A673 (cell line): ENCODE results near the gene PNPLA3. TPM values are rescaled to one million over a fixed set of nuclear protein-coding genes. Genes with fewer than 3 reads are reported as not detected.

Experiments
- Bru-seq: library from RNA; stranded (reverse); fragments of 400-500 nt; gene quantifications from one replicate; lab custom pipeline; 2021; lab: Mats Ljungman, UMichigan
- BruChase-seq, 2 experiments: library from RNA; stranded (reverse); fragments of 400-500 nt; gene quantifications; one replicate each; lab custom pipeline; 2021; lab: Mats Ljungman, UMichigan
- BruUV-seq: library from RNA; stranded (reverse); fragments of 400-500 nt; replicated peaks from 2 replicates; lab custom pipeline; 2021; lab: Mats Ljungman, UMichigan
- CTCF ChIA-PET: fragments of 300-600 bp; sonication (Branson Sonifier 250); formaldehyde crosslinking; loops from one replicate; lab custom pipeline; 2022; ENCODE audit warnings: antibody characterized with exemption; lab: Charles Lee
- POLR2A ChIA-PET: fragments of 300-600 bp; sonication (Branson Sonifier 250); formaldehyde crosslinking; loops from one replicate; lab custom pipeline; 2022; ENCODE audit warnings: antibody characterized with exemption; ENCODE audit not compliant: low non-redundant PET; lab: Charles Lee
- DNase-seq: peaks from one replicate; pipeline ENCODE4 v3.0.0-alpha.2; 2015; ENCODE audit warnings: low spot score
- H3K27ac ChIP-seq: fragments of 200-600 bp; sonication (generic); 2 replicates; pipeline ENCODE4 v1.5.1; 2016; ENCODE audit warnings: mixed run types, low read depth, mild to moderate bottlenecking, mixed read lengths, antibody characterized with exemption, low read length; ENCODE audit not compliant: poor library complexity, severe bottlenecking
- H3K27me3 ChIP-seq: fragments of 200-600 bp; sonication (generic); replicated peaks from 2 replicates; pipeline ENCODE4 v1.6.1; 2017; ENCODE audit warnings: mixed run types, low read depth, mild to moderate bottlenecking, mixed read lengths, antibody characterized with exemption, low read length; ENCODE audit not compliant: insufficient read depth, poor library complexity
- H3K36me3 ChIP-seq: fragments of 200-600 bp; sonication (generic); 2 replicates; pipeline ENCODE4 v1.6.1; 2016; ENCODE audit warnings: mixed run types, mild to moderate bottlenecking, mixed read lengths, antibody characterized with exemption, low read length; ENCODE audit not compliant: insufficient read depth, poor library complexity, severe bottlenecking
- H3K4me1 ChIP-seq: fragments of 200-600 bp; sonication (generic); 2 replicates; pipeline ENCODE4 v1.6.1; 2017; ENCODE audit warnings: mixed run types, mild to moderate bottlenecking, mixed read lengths, antibody characterized with exemption, low read length; ENCODE audit not compliant: insufficient read depth, poor library complexity, severe bottlenecking
- H3K4me3 ChIP-seq: fragments of 200-600 bp; sonication (generic); 2 replicates; pipeline ENCODE4 v1.5.1; 2016; ENCODE audit warnings: low read depth, mixed run types, mild to moderate bottlenecking, mixed read lengths, low read length; ENCODE audit not compliant: poor library complexity, severe bottlenecking
- H3K9me3 ChIP-seq: fragments of 200-600 bp; sonication (generic); 2 replicates; pipeline ENCODE4 v1.6.1; 2016; ENCODE audit warnings: mixed run types, low read depth, mild to moderate bottlenecking, mixed read lengths, antibody characterized with exemption, low read length; ENCODE audit not compliant: poor library complexity, severe bottlenecking
- EZH2 ChIP-seq: fragments of 200-600 bp; sonication (generic); IDR thresholded peaks from 2 replicates; pipeline ENCODE4 v1.6.1; 2017; ENCODE audit warnings: borderline replicate concordance, low read depth, mild to moderate bottlenecking, mixed read lengths, antibody characterized with exemption, low read length; ENCODE audit not compliant: poor library complexity, severe bottlenecking
- intact Hi-C: fragments of 100-400 bp; cut with micrococcal nuclease; formaldehyde crosslinking; loops from one replicate; pipeline ENCODE4 v1.10.0; 2022; ENCODE audit not compliant: unreplicated experiment
- long read RNA-seq: library from polyadenylated mRNA; stranded (forward); transcript quantifications from one replicate; pipeline ENCODE4 v2.0.0, GENCODE V29; 2022
- total RNA-seq: library from RNA; stranded (reverse); gene quantifications from 2 replicates; pipeline ENCODE4 v1.2.3, GENCODE V29; 2021
- TF ChIP-seq, protein P1 (sequence below): fragments of 300-800, 200-600 bp; sonication (generic); conservative IDR thresholded peaks from 2 replicates; pipeline ENCODE4 v1.5.1; 2017; ENCODE audit warnings: low read depth, mild to moderate bottlenecking, antibody characterized with exemption, low read length, moderate library complexity, mixed read lengths

The PNPLA3 gene, protein sequence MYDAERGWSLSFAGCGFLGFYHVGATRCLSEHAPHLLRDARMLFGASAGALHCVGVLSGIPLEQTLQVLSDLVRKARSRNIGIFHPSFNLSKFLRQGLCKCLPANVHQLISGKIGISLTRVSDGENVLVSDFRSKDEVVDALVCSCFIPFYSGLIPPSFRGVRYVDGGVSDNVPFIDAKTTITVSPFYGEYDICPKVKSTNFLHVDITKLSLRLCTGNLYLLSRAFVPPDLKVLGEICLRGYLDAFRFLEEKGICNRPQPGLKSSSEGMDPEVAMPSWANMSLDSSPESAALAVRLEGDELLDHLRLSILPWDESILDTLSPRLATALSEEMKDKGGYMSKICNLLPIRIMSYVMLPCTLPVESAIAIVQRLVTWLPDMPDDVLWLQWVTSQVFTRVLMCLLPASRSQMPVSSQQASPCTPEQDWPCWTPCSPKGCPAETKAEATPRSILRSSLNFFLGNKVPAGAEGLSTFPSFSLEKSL
- total RNA-seq = 11.8 and 15.6 TPM in 2 replicates
- percentile 64 among the genes with signal in this experiment for Bru-seq, nascent RNA
- percentile 71 among the genes with signal in this experiment for BruChase-seq, experiment 1, labeled RNA remaining after a 2-hour chase
- percentile 67 among the genes with signal in this experiment for BruChase-seq, experiment 2, labeled RNA remaining after a 6-hour chase
- long read RNA-seq, transcript PNPLA3-201 (9 exons, 2,805 nt) = major isoform, 10 of 22 reads
- long read RNA-seq, partial matches to known transcripts = 2 of 22 reads
- long read RNA-seq, other reads (novel, unspliced or antisense) = 8 of 22 reads

DNA sequence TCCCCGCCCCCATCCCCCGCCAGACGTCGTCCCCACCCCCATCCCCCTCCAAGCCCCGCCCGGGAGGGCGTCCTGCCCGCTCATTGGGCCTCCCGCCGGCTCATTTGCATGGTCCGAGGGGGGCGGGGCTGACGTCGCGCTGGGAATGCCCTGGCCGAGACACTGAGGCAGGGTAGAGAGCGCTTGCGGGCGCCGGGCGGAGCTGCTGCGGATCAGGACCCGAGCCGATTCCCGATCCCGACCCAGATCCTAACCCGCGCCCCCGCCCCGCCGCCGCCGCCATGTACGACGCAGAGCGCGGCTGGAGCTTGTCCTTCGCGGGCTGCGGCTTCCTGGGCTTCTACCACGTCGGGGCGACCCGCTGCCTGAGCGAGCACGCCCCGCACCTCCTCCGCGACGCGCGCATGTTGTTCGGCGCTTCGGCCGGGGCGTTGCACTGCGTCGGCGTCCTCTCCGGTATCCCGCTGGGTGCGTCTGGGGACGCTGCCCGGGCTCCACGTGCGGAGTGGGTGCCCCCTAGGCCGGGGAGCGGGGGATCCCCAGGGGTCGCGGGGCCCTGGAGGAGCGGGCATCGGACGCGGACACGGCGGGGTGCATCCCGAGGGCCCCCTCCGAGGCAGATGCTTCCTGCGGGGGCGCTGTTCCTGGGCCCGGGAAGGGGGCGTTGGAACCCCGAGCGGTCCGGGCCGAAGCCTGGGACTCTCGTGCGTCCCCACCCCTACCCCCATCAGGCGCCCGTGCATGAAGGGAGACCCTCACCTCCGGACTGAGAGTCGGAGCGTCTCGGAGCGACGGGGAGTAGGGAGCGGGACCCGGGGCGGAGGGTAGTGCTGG is at the start of gene PNPLA3:
Gene PNPLA3 (plus strand): TSS at position 175 of the 834 bp plus-strand sequence. CDS start 107 bp downstream, at position 282.
- intact Hi-C loops = no loop called here
- CTCF ChIA-PET = interaction anchor here (1.3 kb wide), 1 partner anchor 22 kb away, joined by 7 read pairs; no protein-coding TSS in a partner anchor

DNA sequence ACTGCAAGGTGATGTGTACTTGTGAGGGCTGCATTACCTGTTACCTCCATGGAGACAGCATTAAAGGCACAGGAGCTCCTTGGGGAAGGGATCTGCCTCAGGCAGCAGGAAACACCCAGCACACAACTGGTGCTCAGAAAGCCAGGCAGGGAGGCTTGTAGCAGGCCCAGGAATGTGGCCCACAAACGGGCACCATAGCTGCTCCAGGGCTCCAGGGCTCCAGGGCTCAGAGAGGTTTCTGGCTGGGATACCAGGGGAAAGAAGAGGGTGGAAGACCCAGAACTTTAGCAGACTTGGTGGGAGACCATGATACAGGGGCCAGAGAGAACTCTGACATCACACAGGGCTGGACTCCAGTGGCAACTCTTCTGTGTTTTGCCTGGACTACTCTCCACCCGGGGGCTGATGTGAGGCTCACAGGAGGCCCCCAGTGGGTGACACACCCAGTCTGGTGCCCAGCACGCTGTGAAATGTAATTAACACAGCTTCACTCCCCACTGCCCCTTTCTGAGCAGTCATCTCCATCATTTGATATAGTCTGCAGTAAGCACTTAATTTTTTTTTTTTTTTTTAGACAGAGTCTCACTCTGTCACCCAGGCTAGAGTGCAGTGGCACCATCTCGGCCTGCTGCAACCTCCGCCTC is 46.6 kb upstream of the PNPLA3 start:
- no peak for DNase-seq
- Histone ChIP-seq H3K27me3 (peaks cover 36% of the 10 kb centered on the region), H3K4me1 (no peaks in the 10 kb centered on the region), H3K36me3 (no peaks in the 10 kb centered on the region), H3K27ac (no peak overlapping the region), H3K4me3 (no peak overlapping the region), H3K9me3 (no peaks in the 10 kb centered on the region)
- POLR2A ChIA-PET = no interaction called here
- TF ChIP-seq, protein P1, sequence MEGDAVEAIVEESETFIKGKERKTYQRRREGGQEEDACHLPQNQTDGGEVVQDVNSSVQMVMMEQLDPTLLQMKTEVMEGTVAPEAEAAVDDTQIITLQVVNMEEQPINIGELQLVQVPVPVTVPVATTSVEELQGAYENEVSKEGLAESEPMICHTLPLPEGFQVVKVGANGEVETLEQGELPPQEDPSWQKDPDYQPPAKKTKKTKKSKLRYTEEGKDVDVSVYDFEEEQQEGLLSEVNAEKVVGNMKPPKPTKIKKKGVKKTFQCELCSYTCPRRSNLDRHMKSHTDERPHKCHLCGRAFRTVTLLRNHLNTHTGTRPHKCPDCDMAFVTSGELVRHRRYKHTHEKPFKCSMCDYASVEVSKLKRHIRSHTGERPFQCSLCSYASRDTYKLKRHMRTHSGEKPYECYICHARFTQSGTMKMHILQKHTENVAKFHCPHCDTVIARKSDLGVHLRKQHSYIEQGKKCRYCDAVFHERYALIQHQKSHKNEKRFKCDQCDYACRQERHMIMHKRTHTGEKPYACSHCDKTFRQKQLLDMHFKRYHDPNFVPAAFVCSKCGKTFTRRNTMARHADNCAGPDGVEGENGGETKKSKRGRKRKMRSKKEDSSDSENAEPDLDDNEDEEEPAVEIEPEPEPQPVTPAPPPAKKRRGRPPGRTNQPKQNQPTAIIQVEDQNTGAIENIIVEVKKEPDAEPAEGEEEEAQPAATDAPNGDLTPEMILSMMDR = no peak
- no peak for TF ChIP-seq EZH2
- BruUV-seq = no TSS peak
- intact Hi-C loops = no loop called here
- CTCF ChIA-PET = no interaction called here

More for the DNA sequence above, at the start of gene PNPLA3:
- TF ChIP-seq, protein P1 = peak; percentile 48
- TF ChIP-seq EZH2 = no peak
- no TSS peak for BruUV-seq
- Histone ChIP-seq H3K27me3 (no peaks in the 10 kb centered on the region), H3K4me3 (peak within 1 kb of the TSS; percentile 80), H3K9me3 (no peaks in the 10 kb centered on the region), H3K36me3 (peaks cover 12% of the 10 kb centered on the region), H3K4me1 (peaks cover 20% of the 10 kb centered on the region), H3K27ac (peak within 1 kb of the TSS; percentile 63)
- DNase-seq = peak; percentile 92
- POLR2A ChIA-PET = no interaction called here
